Pulmonary artery endothelial cell (primary cell): Measurements from ENCODE around the gene COL23A1. TPM values are rescaled to one million over a fixed set of nuclear protein-coding genes. Genes with fewer than 3 reads are reported as not detected.
A peak's percentile ranks its signal among the peaks of the same experiment; 100 is the strongest.

ENCODE experiments used
- DNase-seq: peaks from one replicate; pipeline ENCODE4 v3.0.0-alpha.2; 2011; ENCODE audit warnings: low read depth, low spot score
- total RNA-seq: library from RNA; depleted of rRNA; stranded (reverse); fragments of >200 nt; gene quantifications from 2 replicates; pipeline ENCODE4 v1.2.3, GENCODE V29; 2014

The COL23A1 gene
- total RNA-seq: not detected in 2 replicates

DNA sequence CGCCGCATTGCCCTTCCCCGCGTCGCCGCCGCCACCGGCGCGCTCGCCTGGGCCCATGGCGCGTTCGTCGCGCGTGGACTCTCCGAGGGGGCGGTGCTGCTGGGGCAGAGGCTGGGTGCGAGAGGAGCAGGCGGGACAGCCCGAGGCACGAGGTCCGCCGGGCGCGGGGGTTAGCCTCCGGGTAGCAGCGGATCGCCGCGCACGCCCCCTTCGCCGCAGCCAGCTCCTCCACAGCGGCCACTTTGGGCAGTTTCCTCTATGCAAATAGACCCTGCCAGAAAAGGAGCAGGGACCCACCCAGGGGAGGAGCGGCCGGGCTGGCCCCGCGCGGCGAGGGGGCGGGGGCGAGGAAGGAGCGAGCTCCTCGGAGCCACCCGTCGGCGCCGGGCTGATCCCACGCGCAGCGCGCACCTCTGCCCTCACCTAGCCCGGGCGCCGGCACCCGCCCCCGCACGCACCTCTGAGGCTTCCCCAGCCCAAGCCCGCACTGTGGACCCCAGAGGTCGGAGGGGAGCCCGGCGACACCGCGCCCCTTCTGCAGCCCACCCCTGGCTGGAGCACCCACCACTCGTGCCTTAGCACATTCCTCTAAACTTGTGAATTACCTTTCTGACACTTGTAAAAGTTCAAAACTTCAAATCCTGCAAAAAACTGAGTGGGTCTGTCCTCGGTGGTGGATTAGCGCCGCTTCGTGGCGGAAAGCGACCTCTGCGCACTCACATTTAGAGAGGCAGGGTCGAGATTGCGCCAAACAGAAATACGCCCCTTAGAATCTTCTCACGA is at the start of gene COL23A1:
COL23A1 (minus strand) TSS at position 253 of the 783 bp plus-strand sequence.
- no peak for DNase-seq

DNA sequence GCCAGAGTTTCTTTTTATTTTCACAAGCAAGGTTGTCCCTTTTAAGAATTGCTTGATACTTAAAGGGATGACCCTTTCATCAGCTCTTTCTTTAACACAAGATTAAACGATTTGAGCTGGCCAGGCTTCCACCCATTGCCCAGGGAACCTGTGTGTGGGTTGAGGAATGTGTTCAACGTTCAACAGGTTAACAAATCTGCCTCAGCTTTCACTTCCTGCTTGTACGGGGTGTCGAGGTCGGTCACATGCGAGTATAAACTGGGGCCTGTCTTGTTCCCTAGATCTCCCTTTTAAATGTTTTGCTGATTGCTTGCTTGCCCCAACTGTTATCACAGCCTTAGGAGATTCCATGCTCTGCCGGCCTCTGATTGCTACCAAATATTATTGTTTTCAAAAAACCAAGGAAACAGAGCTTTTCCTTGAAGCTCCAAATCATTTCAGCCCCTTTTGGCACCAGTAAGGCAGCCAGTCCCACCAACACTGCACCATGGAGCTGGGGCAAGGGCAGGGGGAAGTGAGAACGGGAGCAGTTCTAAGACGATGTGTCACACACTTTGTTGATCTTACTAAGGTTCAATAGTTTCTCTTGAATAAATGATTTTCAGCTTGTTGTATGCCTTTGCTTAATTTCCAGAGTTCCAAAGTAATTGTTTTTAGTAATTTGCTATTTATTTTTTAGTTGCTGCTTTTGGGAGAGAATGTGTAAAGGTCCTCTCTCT is 47.3 kb upstream of the COL23A1 start:
- no peak for DNase-seq

DNA sequence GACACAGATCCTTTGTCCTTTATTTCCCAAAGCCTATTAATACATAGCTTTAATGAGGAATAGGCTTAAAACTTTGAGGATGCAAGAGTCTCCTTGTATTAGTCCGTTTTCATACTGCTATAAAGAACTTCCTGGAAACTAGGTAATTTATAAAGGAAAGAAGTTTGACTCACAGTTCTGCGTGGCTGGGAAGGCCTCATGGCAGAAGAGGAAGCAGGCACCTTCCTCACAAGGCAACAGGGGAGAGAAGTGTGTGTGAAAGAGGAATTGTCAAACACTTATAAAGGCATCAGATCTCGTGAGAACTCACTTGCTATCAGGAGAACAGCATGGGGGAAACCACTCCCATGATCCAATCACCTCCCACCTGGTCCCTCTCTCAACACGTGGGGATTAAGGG is 42.1 kb upstream of the COL23A1 start:
- DNase-seq: no peak

DNA sequence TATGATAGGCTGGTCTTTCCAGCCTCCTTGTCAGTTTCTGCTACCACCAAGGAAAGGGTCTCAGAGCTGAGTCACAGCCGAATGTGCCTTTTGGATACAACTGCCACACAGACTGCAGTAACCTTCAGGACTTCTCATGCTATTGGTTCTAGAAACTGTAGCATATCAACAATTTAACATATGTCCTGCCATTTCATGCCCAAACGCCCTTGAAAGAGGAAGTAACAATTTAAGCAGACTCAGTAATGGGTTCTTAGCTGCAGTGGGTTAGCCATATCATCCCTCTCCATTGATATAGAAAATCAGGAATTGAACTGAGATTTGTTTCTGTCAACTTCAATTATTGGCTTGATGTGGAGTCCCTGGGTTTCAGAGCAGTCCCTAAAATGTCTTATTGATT is 40.8 kb upstream of the COL23A1 start:
- no peak for DNase-seq

DNA sequence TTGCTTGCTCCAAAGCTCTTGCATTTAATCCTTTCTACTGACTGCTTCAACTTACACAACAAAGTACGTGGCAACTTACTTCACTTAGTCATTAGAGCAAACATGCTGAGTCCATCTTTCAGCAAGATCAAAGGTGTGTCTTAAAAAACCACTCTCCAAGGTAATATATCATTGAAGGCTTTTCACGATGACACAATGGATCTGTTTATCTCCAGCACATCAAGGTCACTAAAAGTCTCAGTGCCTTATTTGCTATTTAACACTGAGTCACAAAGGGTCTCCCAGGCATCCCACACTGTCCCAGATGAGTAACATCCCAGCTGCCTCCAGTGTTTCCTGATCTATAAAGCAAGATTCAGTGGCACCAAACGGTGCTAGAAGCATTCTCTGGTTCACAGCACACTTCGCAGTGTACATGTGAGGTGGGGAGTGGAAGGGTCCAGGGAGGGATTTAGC is 40.3 kb upstream of the COL23A1 start:
- DNase-seq: no peak

DNA sequence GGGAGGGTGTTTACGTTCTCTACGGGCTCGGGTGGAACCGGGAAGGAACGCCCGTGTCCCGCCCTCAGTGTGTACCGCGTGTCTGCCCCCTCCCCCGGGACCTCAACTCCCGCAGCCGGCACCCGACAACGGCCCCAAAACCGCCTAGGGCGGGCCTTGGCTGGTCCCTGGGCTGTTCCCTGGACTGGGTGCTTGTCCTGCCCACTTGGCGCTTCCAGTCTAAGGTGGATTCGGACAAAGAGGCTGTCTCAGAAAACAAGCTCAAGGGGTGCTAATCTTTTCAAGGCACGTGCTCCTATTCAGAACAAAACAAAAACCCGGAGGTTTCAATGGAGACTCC is 37.0 kb upstream of the COL23A1 start:
- no peak for DNase-seq

DNA sequence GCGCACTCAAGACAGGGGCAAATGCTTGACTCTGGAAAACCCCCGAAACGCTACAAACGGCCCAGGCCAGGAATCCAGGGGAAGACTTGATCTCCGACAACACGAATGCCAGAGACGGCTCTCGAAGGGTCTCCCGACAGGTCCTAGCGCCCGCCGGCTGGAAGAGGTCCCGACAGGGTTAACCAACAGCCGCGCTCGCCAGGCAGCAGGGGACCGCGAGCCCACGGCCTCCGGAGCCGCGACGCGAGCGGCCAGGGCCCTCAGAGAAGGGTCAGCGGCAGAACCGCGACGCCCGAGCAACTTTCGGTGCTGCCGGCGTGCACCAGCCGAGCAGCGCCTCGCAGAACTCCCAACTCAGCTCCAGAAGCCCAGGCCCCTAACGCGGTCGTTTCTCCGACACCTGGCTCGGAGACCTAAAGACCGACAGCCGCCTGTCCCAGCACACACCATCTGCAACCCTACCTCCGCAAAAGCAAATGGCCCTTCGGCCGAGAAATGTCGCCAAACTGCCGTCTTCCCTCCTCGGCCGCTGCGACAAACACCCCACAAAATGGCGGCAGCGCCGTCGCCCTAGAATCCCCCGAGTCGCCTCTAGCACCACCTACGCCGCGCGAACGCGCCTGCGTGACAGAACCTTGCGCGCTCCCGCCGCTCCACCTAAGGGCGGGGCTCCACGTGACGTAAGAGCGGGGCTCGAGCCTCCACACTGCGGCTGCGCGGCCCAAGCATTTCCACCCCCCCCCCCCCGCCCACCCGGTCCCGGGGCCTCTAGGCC is 36.5 kb upstream of the COL23A1 start, which contains the start of gene CLK4:
CLK4 (minus strand) TSS at position 567 of the 775 bp plus-strand sequence. CDS start 3,634 bp downstream, outside the sequence.
- peak; percentile 77 for DNase-seq

DNA sequence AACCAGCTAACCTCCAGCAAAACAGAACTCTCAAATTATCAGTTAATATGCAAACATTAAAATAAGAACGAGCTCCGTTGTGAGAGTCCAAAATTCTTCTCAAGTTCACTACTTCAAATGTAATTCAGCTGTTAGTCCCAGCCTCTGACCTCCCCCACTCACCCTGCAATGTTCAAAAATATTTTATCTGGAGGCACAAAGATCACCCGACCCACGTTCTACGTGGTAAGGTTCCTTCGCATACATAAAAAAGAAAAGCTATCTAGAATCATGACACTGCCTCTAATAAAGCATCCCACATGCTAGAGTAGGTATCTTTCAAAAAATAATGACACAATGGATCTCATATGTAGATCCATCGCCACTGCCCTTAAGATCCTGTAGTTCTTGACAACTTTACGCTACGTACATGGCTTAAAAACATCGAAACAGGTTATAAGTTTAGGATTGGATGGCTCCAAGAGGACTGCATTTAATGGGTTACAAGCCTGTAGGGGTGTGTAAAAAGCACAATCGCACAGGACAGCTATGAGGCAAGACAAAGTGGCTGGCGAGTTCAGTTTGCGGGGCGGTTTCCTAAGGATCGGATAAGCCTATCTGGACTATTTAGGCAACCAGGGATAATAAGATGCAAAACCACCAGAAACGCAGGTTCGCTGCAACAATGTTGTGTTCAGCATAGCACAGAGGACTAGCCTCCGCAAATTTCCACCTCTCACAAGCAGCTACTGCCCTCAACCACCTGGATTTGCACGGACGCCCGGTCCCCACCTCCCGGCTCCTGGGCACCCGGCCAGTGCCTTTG is 35.7 kb upstream of the COL23A1 start:
- no peak for DNase-seq

DNA sequence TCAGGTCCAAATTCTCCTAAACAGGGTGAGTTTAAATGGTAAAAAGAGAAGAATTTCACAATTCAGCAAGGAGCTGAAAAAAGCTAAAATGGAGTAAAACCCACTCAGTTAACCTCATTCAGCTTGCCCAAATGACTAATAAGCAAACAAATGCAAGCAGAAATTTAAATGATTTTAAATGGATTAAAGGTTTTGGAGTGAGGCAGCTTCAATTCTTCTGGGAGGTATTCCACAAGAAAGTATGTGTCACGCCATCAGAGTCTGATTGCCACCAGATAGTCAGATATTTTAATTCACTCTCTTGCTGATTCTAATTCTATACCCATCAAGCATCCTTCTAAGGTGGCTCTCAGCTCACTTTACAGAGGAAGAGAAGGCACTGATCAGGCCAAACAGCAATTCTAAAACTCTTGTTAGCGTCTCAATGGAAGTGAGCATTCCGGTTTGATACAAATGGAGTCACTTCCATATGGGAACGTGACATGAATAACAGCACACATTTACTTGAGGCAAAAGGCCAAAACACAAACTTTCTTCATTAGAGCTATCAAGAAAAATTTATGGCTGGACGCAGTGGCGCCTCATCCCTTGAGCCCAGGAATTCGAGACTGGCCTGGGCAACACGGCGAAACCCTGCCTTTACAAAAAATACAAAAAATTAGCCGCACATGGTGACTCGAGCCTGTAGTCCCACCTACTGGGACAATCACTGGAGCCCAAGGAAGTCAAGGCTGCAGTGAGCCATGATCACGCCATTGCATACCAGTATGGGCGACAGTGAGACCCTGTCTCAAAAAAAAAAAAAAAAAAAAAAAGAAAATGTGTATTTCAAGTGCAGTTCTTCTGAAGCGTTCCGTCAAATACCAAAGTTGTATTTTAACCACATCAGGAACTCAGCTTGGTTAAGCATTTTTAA is 34.7 kb upstream of the COL23A1 start:
- DNase-seq: no peak

DNA sequence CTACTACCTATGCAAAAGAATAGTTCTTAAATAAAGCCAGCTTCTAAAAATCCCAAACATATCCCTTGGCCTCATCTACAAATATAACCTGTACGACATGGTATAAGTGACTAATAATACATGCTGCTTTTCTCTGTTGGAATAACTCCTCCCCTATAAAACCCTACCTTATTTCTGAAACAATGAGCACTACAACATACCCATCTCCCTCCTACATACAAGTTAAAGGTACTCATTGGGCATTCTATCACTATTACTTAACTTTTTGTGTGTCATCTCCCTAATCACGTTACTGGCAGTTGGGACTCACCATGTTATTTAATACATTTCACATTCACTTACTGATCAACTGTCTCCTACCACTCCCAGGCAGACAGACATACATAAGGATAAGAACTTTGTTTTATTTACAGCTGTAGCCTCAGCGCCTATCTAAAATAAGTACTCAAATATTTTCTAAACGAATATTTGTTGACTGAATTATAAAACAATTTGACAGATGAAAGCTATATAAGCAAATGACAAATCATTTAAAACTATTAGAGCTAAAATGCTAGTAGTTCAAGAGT is 32.6 kb upstream of the COL23A1 start:
- no peak for DNase-seq

DNA sequence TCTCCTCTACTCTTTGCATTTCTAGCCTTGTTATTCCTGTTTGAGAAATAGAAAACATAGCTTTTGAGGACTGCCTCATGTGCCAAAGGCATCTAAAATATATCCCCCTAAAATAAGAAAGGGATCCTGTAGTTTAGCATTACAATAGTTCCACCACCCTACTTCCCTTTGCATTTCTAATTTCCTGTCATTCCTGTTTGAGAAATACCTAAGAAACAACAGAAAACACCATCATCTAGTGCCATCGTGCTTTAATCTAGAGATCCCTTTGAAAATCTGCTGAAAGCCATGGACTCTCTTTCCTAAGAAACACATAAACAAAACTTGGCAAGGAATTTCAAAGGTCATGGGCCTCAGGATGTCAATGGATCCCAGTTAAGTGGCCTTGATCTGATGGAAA is 29.2 kb upstream of the COL23A1 start:
- no peak for DNase-seq

DNA sequence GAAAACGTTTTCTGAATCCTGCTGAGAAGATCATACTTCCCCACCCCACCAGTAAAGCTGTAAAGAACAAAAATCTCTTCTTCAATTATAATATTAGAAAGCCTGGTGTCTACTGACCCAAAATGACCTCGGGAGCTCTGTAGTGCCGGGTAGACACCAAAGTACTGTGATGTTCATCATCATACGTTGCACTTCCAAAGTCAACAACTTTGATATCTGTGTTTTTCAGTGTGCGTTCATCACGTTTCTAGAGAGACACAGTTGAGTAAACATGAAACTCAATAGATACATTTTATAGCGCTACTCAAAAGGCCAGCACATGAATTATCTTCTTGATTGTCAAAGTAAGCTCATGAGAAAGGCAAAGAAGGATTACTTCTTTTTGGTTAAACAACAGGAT is 22.1 kb upstream of the COL23A1 start:
- no peak for DNase-seq

DNA sequence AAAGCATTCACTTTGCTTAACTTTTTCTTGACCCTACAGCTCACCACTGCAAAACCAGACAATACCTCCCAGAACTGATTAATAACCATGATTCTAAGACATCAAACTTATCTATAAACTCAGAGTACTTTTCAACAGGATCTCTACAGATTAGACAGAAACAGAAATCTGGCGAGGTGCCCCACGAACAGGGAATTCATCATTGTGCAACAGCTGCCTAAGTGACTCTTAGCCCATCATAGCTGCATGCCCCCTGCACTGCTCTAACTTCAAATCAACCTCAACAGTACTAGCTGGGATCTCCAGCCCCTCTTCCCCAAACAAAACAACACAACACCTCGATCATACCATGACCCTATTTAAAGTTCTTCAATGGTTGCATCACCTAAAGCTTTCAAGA is 16.1 kb upstream of the COL23A1 start:
- no peak for DNase-seq

DNA sequence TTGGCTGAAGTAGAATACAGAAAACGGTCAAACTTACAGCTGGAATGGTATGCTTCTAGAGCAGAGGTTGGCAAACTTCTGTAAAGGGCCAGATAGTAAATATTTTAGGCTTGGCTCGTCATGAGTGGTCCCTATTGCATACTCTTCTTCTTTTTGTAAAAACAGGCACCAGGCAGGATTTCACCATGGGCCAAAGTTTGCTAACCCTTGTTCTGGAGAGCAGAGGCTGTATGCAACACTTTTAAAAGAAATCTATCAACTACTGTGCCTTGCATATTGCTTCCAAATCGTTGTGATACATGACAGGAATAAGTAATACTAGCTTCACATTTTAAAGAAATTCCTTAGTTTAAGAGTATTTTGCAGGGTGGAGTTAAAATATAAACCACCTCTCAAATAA is 15.6 kb upstream of the COL23A1 start:
- no peak for DNase-seq

DNA sequence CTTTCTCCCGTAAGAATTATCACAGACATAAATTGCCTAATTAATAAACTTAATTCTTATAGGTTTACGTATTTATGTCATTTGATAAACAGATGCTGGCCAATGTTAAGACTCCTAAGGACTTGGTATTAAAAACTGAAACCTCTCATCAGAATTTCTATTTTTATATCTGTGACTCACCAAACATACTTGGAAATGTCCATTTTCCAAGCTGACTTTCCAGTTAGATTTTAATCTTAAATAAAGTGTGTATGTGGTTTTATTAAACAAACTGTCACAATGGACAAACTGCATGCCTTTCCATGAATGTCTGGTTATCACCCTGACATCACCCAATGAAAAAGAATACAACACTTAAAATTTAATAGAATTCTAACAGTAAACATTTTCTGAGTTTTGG is 12.6 kb upstream of the COL23A1 start:
- DNase-seq: no peak

DNA sequence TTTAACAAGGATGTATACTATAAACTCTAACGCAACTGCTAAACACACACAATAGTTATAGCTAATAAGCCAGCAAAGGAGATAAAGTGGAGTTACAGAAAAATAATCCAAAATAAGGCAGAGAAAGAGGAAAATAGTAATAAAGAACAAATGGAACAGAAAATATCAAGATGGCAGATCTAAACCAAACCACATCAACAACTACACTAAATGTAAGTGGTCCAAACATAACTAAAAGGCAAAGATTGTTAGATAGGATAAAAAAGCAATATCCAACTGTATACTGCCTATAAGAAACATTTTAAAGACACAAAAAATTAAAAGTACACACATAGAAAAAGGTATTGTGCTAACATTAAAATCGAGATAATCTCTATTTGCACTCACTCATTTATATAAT is 5.6 kb upstream of the COL23A1 start:
- DNase-seq: no peak

DNA sequence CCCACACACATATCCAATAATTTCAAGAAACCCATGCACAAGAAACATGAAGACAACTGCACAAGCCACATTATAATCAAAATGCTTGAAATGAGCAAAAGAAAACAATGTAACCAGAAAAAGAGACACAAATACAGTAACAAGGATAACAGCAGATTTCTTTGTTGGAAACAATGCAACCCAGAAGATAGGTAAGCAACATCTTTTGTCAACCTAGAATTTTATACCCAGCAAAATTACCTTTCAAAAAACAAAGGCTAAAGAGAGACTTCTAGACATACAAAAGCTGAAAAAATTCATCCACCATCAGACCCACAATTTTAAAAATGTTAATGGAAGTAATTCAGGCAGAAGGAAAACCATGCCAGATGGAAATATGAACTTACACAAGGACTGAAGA is 5.0 kb upstream of the COL23A1 start:
- DNase-seq: no peak

DNA sequence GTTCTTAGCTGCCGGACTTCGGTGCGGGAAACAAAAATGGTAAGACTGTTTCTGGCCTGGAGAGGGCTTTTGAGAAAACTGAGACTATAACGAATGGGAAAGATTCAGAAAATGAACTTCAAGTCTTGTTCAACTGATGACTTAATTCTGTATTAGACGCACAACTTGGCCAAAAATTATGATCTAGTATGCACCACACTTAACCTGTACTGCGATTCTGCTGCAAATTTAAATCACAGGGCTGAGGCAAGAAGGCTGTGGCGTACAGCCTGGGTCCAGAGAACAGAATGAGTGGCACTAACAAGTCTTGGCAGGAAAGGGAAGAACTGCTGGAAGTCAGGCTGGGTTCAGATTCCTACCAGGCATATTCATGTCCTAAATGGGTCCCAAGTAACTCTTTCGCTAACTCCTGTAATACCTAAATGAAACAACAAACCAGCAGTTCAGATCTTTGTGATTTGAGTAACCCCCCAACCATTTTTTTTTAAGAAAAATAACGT is 781 bp upstream of the COL23A1 start:
- no peak for DNase-seq
